CD14-positive monocyte (primary cell): ENCODE results near the gene SAMD13. TPM values are rescaled to one million over a fixed set of nuclear protein-coding genes. Genes with fewer than 3 reads are reported as not detected.

ENCODE experiments used
- DNase-seq, 3 donors: peaks; one replicate each; pipeline ENCODE4 v3.0.0-alpha.2; 2011 to 2022
- H2AFZ ChIP-seq: 2 replicates; pipeline ENCODE4 v1.6.0; 2012; ENCODE audit warnings: mild to moderate bottlenecking, low read depth, low read length, inconsistent platforms; ENCODE audit not compliant: insufficient read depth, poor library complexity, severe bottlenecking
- H3K27ac ChIP-seq, 2 donors: 1 replicate in 1 of 2; 2 replicates in 1 of 2; pipeline ENCODE4 v1.5.1; 2012 to 2013; ENCODE audit warnings: low read length in 2 of 2, control low read depth in 1 of 2, inconsistent platforms in 1 of 2, low read depth in 1 of 2, mild to moderate bottlenecking in 1 of 2
- H3K27me3 ChIP-seq, 2 donors: one replicate each; pipeline versions ENCODE4 v1.6.0 to v1.6.1; 2011 to 2013; ENCODE audit warnings: low read length in 2 of 2; ENCODE audit not compliant: control insufficient read depth in 2 of 2, insufficient read depth in 2 of 2
- H3K36me3 ChIP-seq, 2 donors: replicated peaks in 1 of 2; 1 replicate in 1 of 2; 2 replicates in 1 of 2; pipeline versions ENCODE4 v1.5.1 to v1.6.1; 2012 to 2013; ENCODE audit warnings: low read length in 2 of 2, control low read depth in 1 of 2, inconsistent platforms in 1 of 2, mild to moderate bottlenecking in 1 of 2; ENCODE audit not compliant: insufficient read depth in 2 of 2, control insufficient read depth in 1 of 2
- H3K4me1 ChIP-seq, 2 donors: 1 replicate in 1 of 2; 2 replicates in 1 of 2; pipeline versions ENCODE4 v1.5.1 to v1.6.1; 2012 to 2013; ENCODE audit warnings: low read length in 2 of 2, control low read depth in 1 of 2, inconsistent platforms in 1 of 2, mild to moderate bottlenecking in 1 of 2, moderate library complexity in 1 of 2; ENCODE audit not compliant: insufficient read depth in 2 of 2, control insufficient read depth in 1 of 2
- H3K4me2 ChIP-seq: replicated peaks from 2 replicates; pipeline ENCODE3; 2012; ENCODE audit warnings: low read length, moderate library complexity, mild to moderate bottlenecking; ENCODE audit not compliant: poor library complexity, severe bottlenecking; ENCODE audit errors: extremely low read depth
- H3K4me3 ChIP-seq, 3 experiments: fragments of 200-600 bp in 1 of 3; sonication (generic) in 1 of 3; replicated peaks in 1 of 3; 1 replicate in 2 of 3; 2 replicates in 1 of 3; pipeline ENCODE4 v1.5.1; 2011 to 2013; ENCODE audit warnings: low read length in 3 of 3, mild to moderate bottlenecking in 3 of 3, control low read depth in 2 of 3, low read depth in 2 of 3, inconsistent platforms in 1 of 3, moderate library complexity in 1 of 3
- H3K79me2 ChIP-seq: 2 replicates; pipeline ENCODE4 v1.6.0; 2012; ENCODE audit warnings: mild to moderate bottlenecking, control low read depth, inconsistent platforms, low read length, moderate library complexity; ENCODE audit not compliant: insufficient read depth
- H3K9ac ChIP-seq: 2 replicates; pipeline ENCODE4 v1.6.0; 2017; ENCODE audit warnings: low read length, mild to moderate bottlenecking; ENCODE audit not compliant: insufficient read depth, poor library complexity, severe bottlenecking
- H3K9me3 ChIP-seq, 2 donors: replicated peaks in 1 of 2; 1 replicate in 1 of 2; 2 replicates in 1 of 2; pipeline versions ENCODE4 v1.5.1 to v1.6.1; 2012 to 2013; ENCODE audit warnings: low read length in 2 of 2, control low read depth in 1 of 2; ENCODE audit not compliant: control insufficient read depth in 1 of 2, insufficient read depth in 1 of 2
- H4K20me1 ChIP-seq: 2 replicates; pipeline ENCODE4 v1.6.0; 2012; ENCODE audit warnings: mild to moderate bottlenecking, low read length, control low read depth, moderate library complexity; ENCODE audit not compliant: insufficient read depth
- H3K27ac Mint-ChIP-seq, 7 donors: one replicate each; pipeline ENCODE4 v1.8.0; 2020; ENCODE audit warnings: mild to moderate bottlenecking in 7 of 7, mixed read lengths in 7 of 7, moderate library complexity in 6 of 7, inconsistent platforms in 2 of 7
- H3K27me3 Mint-ChIP-seq, 3 donors: one replicate each; pipeline ENCODE4 v1.8.0; 2021 to 2022; ENCODE audit warnings: low read depth in 3 of 3, mild to moderate bottlenecking in 3 of 3, mixed read lengths in 3 of 3, moderate library complexity in 3 of 3, inconsistent platforms in 1 of 3
- H3K36me3 Mint-ChIP-seq, 2 donors: one replicate each; pipeline ENCODE4 v1.8.0; 2020; ENCODE audit warnings: mixed read lengths in 2 of 2, inconsistent platforms in 1 of 2, mild to moderate bottlenecking in 1 of 2
- H3K4me1 Mint-ChIP-seq: one replicate; pipeline ENCODE4 v1.8.0; 2020; ENCODE audit warnings: mild to moderate bottlenecking, mixed read lengths
- H3K4me3 Mint-ChIP-seq, 2 donors: one replicate each; pipeline ENCODE4 v1.8.0; 2020; ENCODE audit warnings: mild to moderate bottlenecking in 2 of 2, mixed read lengths in 2 of 2, moderate library complexity in 1 of 2
- H3K9me3 Mint-ChIP-seq, 7 donors: one replicate each; pipeline ENCODE4 v1.8.0; 2020 to 2022; ENCODE audit warnings: mixed read lengths in 7 of 7, mild to moderate bottlenecking in 6 of 7, moderate library complexity in 6 of 7, inconsistent platforms in 2 of 7
- WGBS: methylation state at CpG from one replicate; pipeline ENCODE4 v1.1.5; 2013; ENCODE audit warnings: missing lambda C conversion rate; ENCODE audit not compliant: insufficient coverage; 5-methylcytosine and 5-hydroxymethylcytosine counted together
- intact Hi-C, 2 donors: fragments of 100-400 bp; cut with micrococcal nuclease; formaldehyde crosslinking; loops; one replicate each; pipeline versions ENCODE4 v1.15.0 to v1.15.1; 2023
- polyA plus RNA-seq, 3 donors: library from polyadenylated mRNA; depleted of rRNA in 1 of 3; unstranded in 2 of 3; stranded (reverse) in 1 of 3; fragments of 300-500 nt in 2 of 3; fragments of >200 nt in 1 of 3; fragmentation: Illumina TruSeq in 2 of 3; gene quantifications; 1 replicate in 2 of 3; 2 replicates in 1 of 3; pipeline ENCODE4 v1.2.3, GENCODE V29; 2012 to 2021
- TF ChIP-seq, protein P1 (sequence below): fragments of 200-600 bp; IDR thresholded peaks from one replicate; pipeline ENCODE4 v1.8.0; 2022; ENCODE audit warnings: antibody characterized with exemption, mild to moderate bottlenecking

SAMD13 gene
- polyA plus RNA-seq, 3 donors: 0.33 to 0.56 (median 0.39) TPM

DNA sequence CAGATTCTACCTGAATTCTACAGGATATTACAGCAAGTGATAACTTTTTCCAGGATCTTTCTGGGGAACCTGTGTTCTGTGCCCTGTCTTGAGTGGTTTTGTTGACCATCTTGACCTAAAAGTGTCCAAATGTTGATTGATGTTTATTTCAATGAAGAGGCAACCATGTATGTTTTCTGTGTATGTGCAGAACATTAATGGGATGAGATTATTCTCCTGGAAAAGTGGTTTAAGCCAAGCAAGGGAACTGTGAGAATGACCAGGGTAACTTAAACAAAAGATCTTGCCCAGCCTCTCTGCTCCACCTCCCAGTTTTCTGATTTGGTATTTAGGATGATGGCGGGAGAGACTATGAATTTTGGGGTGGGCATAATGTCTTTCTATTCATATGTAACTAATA, 1.0 kb upstream of the SAMD13 start:
- Mint-ChIP-seq H3K27me3 (no peaks in the 10 kb centered on the region), H3K4me3 (no peak overlapping the region), H3K9me3 (peaks cover 0 to 6% (median 4%) of the 10 kb centered on the region in 7 donors), H3K4me1 (peaks cover 42% of the 10 kb centered on the region), H3K36me3 (no peaks in the 10 kb centered on the region), H3K27ac (no peak overlapping the region)
- no peak overlapping the region for H3K4me3 ChIP-seq
- no peak for DNase-seq
- WGBS: no CpG with 5 or more reads among the region's 1 CpG
- no peak overlapping the region for H3K9ac ChIP-seq
- peak overlapping the region; percentile 87 for H3K4me2 ChIP-seq
- intact Hi-C loops: no loop called here
- no peaks in the 10 kb centered on the region for H3K79me2 ChIP-seq
- no peaks in the 10 kb centered on the region for H3K27me3 ChIP-seq
- TF ChIP-seq, protein P1, sequence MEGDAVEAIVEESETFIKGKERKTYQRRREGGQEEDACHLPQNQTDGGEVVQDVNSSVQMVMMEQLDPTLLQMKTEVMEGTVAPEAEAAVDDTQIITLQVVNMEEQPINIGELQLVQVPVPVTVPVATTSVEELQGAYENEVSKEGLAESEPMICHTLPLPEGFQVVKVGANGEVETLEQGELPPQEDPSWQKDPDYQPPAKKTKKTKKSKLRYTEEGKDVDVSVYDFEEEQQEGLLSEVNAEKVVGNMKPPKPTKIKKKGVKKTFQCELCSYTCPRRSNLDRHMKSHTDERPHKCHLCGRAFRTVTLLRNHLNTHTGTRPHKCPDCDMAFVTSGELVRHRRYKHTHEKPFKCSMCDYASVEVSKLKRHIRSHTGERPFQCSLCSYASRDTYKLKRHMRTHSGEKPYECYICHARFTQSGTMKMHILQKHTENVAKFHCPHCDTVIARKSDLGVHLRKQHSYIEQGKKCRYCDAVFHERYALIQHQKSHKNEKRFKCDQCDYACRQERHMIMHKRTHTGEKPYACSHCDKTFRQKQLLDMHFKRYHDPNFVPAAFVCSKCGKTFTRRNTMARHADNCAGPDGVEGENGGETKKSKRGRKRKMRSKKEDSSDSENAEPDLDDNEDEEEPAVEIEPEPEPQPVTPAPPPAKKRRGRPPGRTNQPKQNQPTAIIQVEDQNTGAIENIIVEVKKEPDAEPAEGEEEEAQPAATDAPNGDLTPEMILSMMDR: no peak
- no peaks in the 10 kb centered on the region for H4K20me1 ChIP-seq
- H3K27ac ChIP-seq: no peak overlapping the region
- H2AFZ ChIP-seq: peak overlapping the region; percentile 87
- H3K9me3 ChIP-seq: no peaks in the 10 kb centered on the region
- peaks cover 18 to 36% of the 10 kb centered on the region in 2 donors for H3K4me1 ChIP-seq
- H3K36me3 ChIP-seq: no peaks in the 10 kb centered on the region

DNA sequence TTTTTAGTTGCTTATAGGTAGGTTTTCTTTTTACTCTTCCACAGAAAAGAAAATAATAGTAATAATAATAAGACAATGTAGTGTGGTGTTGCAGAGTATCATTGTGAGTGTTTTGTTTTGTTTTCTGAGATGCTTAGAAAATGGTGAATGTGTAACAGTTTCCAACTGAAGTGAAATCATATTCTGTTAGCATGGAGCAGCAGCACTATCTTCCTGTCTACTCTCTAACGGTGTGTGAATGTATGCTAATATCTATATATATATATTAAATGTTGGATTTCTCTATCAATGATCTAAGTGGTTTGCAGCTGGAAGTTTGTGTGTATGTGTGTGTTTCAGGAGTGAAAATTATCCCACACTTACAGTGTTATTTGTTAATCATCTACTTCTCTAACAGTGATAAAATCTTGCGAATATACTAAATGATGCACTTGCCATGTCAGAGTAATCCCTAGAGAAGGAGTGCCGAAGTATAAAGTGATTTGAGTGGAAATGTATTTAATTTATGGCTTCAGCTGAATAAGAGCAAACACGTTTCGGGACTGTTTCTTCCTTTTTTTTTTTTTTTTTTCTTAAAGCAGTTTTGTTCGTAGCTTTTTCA, 377 bp downstream of the SAMD13 start:
- Histone ChIP-seq H3K4me3 (peak overlapping the region; percentile 34 to 87 (median 78)), H3K9me3 (no peaks in the 10 kb centered on the region), H3K79me2 (no peaks in the 10 kb centered on the region), H3K9ac (peak overlapping the region; percentile 62), H4K20me1 (no peaks in the 10 kb centered on the region), H3K4me2 (peak overlapping the region; percentile 87), H2AFZ (peak overlapping the region; percentile 87), H3K36me3 (no peaks in the 10 kb centered on the region), H3K27ac (peak overlapping the region in 1 of 2 donors; percentile 73), H3K4me1 (peaks cover 18 to 36% of the 10 kb centered on the region in 2 donors), H3K27me3 (no peaks in the 10 kb centered on the region)
- TF ChIP-seq, protein P1: no peak
- no peak for DNase-seq
- no CpG with 5 or more reads among the region's 6 CpGs for WGBS
- Mint-ChIP-seq H3K36me3 (no peaks in the 10 kb centered on the region), H3K4me3 (peak overlapping the region; percentile 77 to 93), H3K27ac (peak overlapping the region in 3 of 7 donors; percentile 26 to 83 (median 51)), H3K27me3 (no peaks in the 10 kb centered on the region), H3K4me1 (peaks cover 42% of the 10 kb centered on the region), H3K9me3 (no peaks in the 10 kb centered on the region)
- intact Hi-C loops: no loop called here
